ENCODE data around the gene KIF1B. TPM values are rescaled to one million over a fixed set of nuclear protein-coding genes. Genes with fewer than 3 reads are reported as not detected.
A peak's percentile ranks its signal among the peaks of the same experiment; 100 is the strongest.
"Not testable (repeated sequence)": the region's sequence is repeated elsewhere in the genome, so short reads cannot be mapped to it uniquely, and the experiment has no call there.

Gene KIF1B
- total RNA-seq, 2 experiments from 2014 or later = 14.1 to 15.6 TPM

DNA sequence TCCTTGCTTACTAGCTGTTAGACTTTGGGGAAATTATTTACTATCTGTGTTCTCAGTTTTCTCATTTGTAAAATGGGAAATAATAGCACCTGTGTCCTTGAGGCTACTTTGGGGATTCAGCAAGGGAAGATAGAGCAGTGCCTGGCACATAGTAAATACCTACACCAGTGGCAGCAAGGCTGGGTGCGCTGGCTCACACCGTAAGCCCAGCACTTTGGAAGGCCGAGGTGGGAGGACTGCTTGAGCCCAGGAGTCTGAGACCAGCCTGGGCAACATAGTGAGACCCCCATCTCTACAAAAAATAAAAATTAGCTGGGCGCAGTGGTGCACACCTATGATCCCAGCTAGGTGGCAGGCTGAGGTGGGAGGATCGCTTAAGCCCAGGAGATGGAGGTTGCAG, 211.3 kb downstream of the KIF1B start:
- POLR2A ChIA-PET = no interaction called here
- Mint-ChIP-seq H3K27me3 (no peaks in the 10 kb centered on the region), H3K4me3 (no peak overlapping the region), H3K9me3 (no peaks in the 10 kb centered on the region), H3K27ac (no peak overlapping the region), H3K36me3 (ENCODE audit: low read depth) (peaks cover 27% of the 10 kb centered on the region), H3K4me1 (no peaks in the 10 kb centered on the region)
- CTCF ChIA-PET = no interaction called here
- DNase-seq = no peak

DNA sequence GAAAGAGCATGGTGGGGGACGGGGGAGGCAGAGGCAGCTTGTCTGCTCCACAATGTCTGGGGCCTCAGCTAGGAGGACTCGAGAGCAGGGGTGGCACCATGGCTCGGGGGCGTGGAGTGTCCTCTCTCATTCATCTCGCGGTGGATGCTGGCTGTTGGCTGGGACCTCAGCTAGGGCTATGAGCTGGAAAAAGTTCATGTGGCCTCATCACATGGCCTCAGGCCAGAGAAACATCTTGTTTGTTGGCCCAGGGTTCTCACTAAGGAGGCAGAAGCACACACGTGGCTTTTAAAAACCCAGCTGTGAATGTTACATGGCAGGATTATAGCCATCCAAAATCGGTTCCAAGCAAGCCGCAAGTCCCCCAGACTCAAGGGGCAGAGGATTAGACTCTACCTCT, 213.7 kb downstream of the KIF1B start:
- Mint-ChIP-seq H3K4me1 (peaks cover 8% of the 10 kb centered on the region), H3K27ac (no peak overlapping the region), H3K27me3 (no peaks in the 10 kb centered on the region), H3K36me3 (ENCODE audit: low read depth) (peaks cover 13% of the 10 kb centered on the region), H3K9me3 (no peaks in the 10 kb centered on the region), H3K4me3 (no peak overlapping the region)
- ChIA-PET CTCF (no interaction called here), POLR2A (no interaction called here)
- no peak for DNase-seq

- H3K4me3 Mint-ChIP-seq = no peak overlapping the region
- H3K27ac Mint-ChIP-seq = no peak overlapping the region
- ChIA-PET POLR2A (no interaction called here), CTCF (no interaction called here)
- H3K36me3 Mint-ChIP-seq (ENCODE audit: low read depth) = peaks cover 7% of the 10 kb centered on the region
- H3K4me1 Mint-ChIP-seq = peaks cover 11% of the 10 kb centered on the region
- no peaks in the 10 kb centered on the region for H3K9me3 Mint-ChIP-seq
- no peaks in the 10 kb centered on the region for H3K27me3 Mint-ChIP-seq
- no peak for DNase-seq
Measured at GRCh38 chr1:10424651-10425050, 214.3 kb downstream of the KIF1B start.

- POLR2A ChIA-PET; H3K27me3 Mint-ChIP-seq; H3K9me3 Mint-ChIP-seq; H3K27ac Mint-ChIP-seq; H3K36me3 Mint-ChIP-seq (ENCODE audit: low read depth); H3K4me3 Mint-ChIP-seq; DNase-seq: not testable (repeated sequence)
- peaks cover 19% of the 10 kb centered on the region for H3K4me1 Mint-ChIP-seq
- CTCF ChIA-PET = interaction anchor here (1.1 kb wide), 1 partner anchor 216 kb away, joined by 3 read pairs; the partner anchor contains the start of gene KIF1B
Measured at GRCh38 chr1:10425826-10426534, 215.6 kb downstream of the KIF1B start.

DNA sequence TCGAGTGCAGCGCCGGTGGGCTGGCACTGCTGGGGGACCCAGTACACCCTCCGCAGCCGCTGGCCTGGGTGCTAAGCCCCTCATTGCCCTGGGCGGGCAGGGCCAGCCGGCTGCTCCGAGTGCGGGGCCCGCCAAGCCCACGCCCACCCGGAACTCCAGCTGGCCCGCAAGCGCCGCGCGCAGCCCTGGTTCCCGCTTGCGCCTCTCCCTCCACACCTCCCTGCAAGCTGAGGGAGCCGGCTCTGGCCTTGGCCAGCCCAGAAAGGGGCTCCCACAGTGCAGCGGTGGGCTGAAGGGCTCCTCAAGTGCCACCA, 216.1 kb downstream of the KIF1B start:
- H3K27me3 Mint-ChIP-seq; H3K9me3 Mint-ChIP-seq; POLR2A ChIA-PET; DNase-seq; H3K27ac Mint-ChIP-seq; H3K4me3 Mint-ChIP-seq; H3K36me3 Mint-ChIP-seq (ENCODE audit: low read depth): not testable (repeated sequence)
- peaks cover 24% of the 10 kb centered on the region for H3K4me1 Mint-ChIP-seq
- CTCF ChIA-PET = interaction anchor here (1.1 kb wide), 1 partner anchor 216 kb away, joined by 3 read pairs; the partner anchor contains the start of gene KIF1B

DNA sequence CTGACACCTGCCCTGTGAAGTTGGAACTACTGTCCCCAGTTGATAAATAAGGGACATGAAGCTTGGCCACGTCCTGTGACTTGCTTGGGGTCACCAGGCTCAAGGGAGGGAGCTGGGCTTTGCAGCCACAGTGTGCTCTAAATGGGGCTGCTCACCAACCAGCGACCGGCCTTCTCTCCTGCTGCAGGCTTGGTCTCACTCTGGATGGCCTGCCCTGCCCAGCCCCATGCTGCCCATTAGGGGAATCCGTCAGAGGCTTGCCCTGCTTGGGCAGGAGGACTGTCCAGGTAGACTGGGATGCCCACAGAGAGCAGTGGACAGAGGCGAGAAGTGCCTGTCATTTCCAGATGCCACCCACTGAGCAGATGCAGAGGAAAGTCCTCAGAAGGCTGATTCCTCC, 218.6 kb downstream of the KIF1B start:
- POLR2A ChIA-PET = no interaction called here
- H3K9me3 Mint-ChIP-seq = no peaks in the 10 kb centered on the region
- peak overlapping the region; percentile 82 for H3K4me3 Mint-ChIP-seq
- H3K27ac Mint-ChIP-seq = peak overlapping the region; percentile 91
- no peak for DNase-seq
- H3K36me3 Mint-ChIP-seq (ENCODE audit: low read depth) = no peaks in the 10 kb centered on the region
- H3K4me1 Mint-ChIP-seq = peaks cover 31% of the 10 kb centered on the region
- H3K27me3 Mint-ChIP-seq = no peaks in the 10 kb centered on the region
- CTCF ChIA-PET = interaction anchor here (0.6 to 4.6 kb wide), 11 partner anchors 13 to 556 kb away, joined by 3 to 61 read pairs (median 4); partner anchors contain the start of genes KIF1B, LZIC and NMNAT1

- Mint-ChIP-seq H3K27me3 (no peaks in the 10 kb centered on the region), H3K4me3 (peak overlapping the region; percentile 82), H3K9me3 (no peaks in the 10 kb centered on the region), H3K27ac (peak overlapping the region; percentile 91), H3K36me3 (ENCODE audit: low read depth) (no peaks in the 10 kb centered on the region), H3K4me1 (peaks cover 31% of the 10 kb centered on the region)
- DNase-seq = peak; percentile 47
- ChIA-PET POLR2A (interaction anchor here (0.7 kb wide), 1 partner anchor 359 kb away, joined by 3 read pairs; no protein-coding TSS in a partner anchor), CTCF (interaction anchor here (0.6 to 4.6 kb wide), 26 partner anchors 14 to 486 kb away, joined by 3 to 61 read pairs (median 4); partner anchors contain the start of genes DFFA, KIF1B and PGD)
Measured at GRCh38 chr1:10429868-10430215, 219.5 kb downstream of the KIF1B start.

DNA sequence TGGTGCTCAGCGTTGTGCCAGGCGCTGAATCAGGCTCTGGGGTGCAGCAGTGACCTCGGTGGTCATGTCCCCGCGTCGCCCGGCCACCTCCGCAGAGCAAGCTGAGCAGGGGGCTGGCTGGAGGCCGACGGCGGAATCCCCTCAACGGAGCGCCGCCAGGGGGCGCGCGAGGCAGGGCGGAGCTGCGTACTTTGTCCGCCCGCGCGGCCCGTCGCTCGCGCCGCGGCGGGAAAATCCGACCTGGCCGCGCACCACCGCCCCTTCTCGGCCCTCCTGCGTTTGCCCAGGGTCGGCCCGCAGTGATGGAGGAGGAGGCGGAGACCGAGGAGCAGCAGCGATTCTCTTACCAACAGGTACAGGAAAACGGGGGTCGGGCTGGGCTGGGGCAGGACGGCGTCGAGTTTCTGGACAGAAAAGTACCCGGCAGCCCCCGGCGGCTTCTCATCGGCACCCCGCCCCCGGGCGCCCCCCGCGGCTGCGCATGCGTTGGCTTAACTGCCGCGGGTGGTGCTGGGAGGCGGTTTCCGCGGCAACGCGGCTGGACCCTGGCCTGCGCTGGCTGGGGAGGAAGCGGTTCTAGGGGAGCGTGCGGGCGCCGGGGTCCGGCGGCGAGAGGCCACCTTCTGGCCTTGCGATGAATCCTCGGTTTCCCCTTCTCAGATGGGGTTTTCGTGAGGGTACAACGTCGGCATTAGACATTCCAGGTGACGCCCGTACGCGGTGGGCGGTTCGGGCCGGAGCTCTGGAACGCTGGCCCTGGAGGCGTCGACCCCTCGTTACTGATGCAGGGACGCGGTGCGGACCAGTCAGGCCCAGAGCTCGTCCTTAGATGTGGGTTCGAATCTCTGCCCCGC, 220.1 kb downstream of the KIF1B start, which contains the start of gene CENPS:
CENPS (plus strand) TSS at position 218 of the 854 bp plus-strand sequence; CDS start at position 303, 85 bp downstream.
- CTCF ChIA-PET = interaction anchor here (0.6 to 4.6 kb wide), 31 partner anchors 10 to 546 kb away, joined by 3 to 61 read pairs (median 4); partner anchors contain the start of genes DFFA, KIF1B, LZIC and NMNAT1
- Mint-ChIP-seq H3K27me3 (no peaks in the 10 kb centered on the region), H3K4me3 (peak within 1 kb of the TSS; percentile 82), H3K4me1 (peaks cover 31% of the 10 kb centered on the region), H3K36me3 (ENCODE audit: low read depth) (no peaks in the 10 kb centered on the region), H3K9me3 (no peaks in the 10 kb centered on the region), H3K27ac (peak within 1 kb of the TSS; percentile 91)
- POLR2A ChIA-PET = interaction anchor here (0.7 kb wide), 1 partner anchor 359 kb away, joined by 3 read pairs; no protein-coding TSS in a partner anchor
- DNase-seq = peak; percentile 81

Small RNAs within 50 kb of the gene (microRNA-seq; reads per million reads assigned to microRNA genes)
- not detected for gene MIR1273D (ENCODE audit: borderline microRNAs expressed, borderline replicate concordance)

Other genes starting within 250 kb of the KIF1B start
- gene RBP7, start 213.3 kb upstream of the KIF1B start, total RNA-seq = not detected
- gene UBE4B, start 177.6 kb upstream of the KIF1B start, total RNA-seq = 10 to 100 TPM; 30.9 to 38.4 TPM
- 10 to 100 TPM; 65.0 to 68.7 TPM for gene PGD, start 188.5 kb downstream of the KIF1B start, total RNA-seq
- gene CENPS, start 219.9 kb downstream of the KIF1B start, total RNA-seq = 10 to 100 TPM; 16.1 to 20.7 TPM
- under 1 TPM in 1 of 2 experiments, not detected in 1; 0.30 TPM for gene CORT, start 239.5 kb downstream of the KIF1B start, total RNA-seq